ENCODE measurements around the gene NHSL1.

The NHSL1 gene

DNA sequence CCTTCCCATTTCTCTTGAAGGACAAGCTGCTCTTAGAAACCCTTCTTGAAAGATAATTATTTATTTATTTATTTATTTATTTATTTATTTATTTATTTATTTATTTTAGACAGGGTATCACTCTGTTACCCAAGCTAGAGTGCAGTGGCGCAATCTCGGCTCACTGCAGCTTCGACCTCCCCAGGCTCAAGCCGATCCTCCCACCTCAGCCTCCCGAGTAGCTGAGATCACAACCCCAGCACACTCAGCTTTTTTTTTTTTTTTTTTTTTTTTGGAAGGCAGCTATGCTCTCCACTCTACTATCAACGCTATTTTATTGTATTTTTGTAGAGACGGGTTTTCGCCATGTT, 96.5 kb downstream of the NHSL1 start (continued):
- TF ChIP-seq ZNF354C (tag by site-specific recombination; IDR thresholded peaks at IDR 0.05; ENCODE audit: borderline replicate concordance, low read depth) (peak; percentile 88; the same call in 1 of the 2 replicates), PRDM1 (tag by site-specific recombination; IDR thresholded peaks at IDR 0.05) (no peak), ZNF664 (tag by site-specific recombination; IDR thresholded peaks at IDR 0.05) (peak; percentile 59), ZBTB1 (tag by site-specific recombination; IDR thresholded peaks at IDR 0.05) (0 out of 2 replicates have a peak, but pooled peaks have one; percentile 56), MYNN (tag by site-specific recombination; IDR thresholded peaks at IDR 0.05; ENCODE audit: borderline replicate concordance) (no peak), ZNF19 (tag by site-specific recombination; IDR thresholded peaks at IDR 0.05; ENCODE audit: low read depth) (peak; percentile 86; the same call in 1 of the 2 replicates), ZNF366 (tag by site-specific recombination; conservative IDR thresholded peaks at IDR 0.05) (peak; percentile 33; the same call in 1 of the 2 replicates), ZNF623 (tag by site-specific recombination; IDR thresholded peaks at IDR 0.05) (peak; percentile 85), ZBTB21 (tag by site-specific recombination; IDR thresholded peaks at IDR 0.05) (peak; percentile 63; the same call in 1 of the 2 replicates), ZNF292 (tag by site-specific recombination; IDR thresholded peaks at IDR 0.05; ENCODE audit: borderline replicate concordance, low read depth) (0 out of 2 replicates have a peak, but pooled peaks have one; percentile 33), ZNF132 (tag by site-specific recombination; IDR thresholded peaks at IDR 0.05; ENCODE audit: borderline replicate concordance) (no peak), ZNF223 (tag by site-specific recombination; IDR thresholded peaks at IDR 0.05) (peak; percentile 58; the same call in 1 of the 2 replicates), ZNF654 (tag by site-specific recombination; IDR thresholded peaks at IDR 0.05; ENCODE audit: low read depth) (peak; percentile 53), ZSCAN23 (tag by site-specific recombination; IDR thresholded peaks at IDR 0.05) (no peak), ZNF660 (tag by site-specific recombination; IDR thresholded peaks at IDR 0.05) (no peak), ZNF514 (tag by site-specific recombination; IDR thresholded peaks at IDR 0.05) (0 out of 2 replicates have a peak, but pooled peaks have one; percentile 30), ZNF501 (tag by site-specific recombination; IDR thresholded peaks at IDR 0.05) (peak; percentile 62; the same call in 1 of the 2 replicates), ZNF555 (tag by site-specific recombination; conservative IDR thresholded peaks at IDR 0.05) (peak; percentile 95), ZNF629 (tag by site-specific recombination; IDR thresholded peaks at IDR 0.05) (peak; percentile 61), ZNF530 (tag by site-specific recombination; IDR thresholded peaks at IDR 0.05; ENCODE audit: low read depth) (0 out of 2 replicates have a peak, but pooled peaks have one; percentile 44), ZNF2 (tag by site-specific recombination; IDR thresholded peaks at IDR 0.05) (no peak), BCL11B (tag by site-specific recombination; IDR thresholded peaks at IDR 0.05; ENCODE audit: low read depth) (no peak), ZNF560 (tag by site-specific recombination; IDR thresholded peaks at IDR 0.05; ENCODE audit: borderline replicate concordance) (peak; percentile 94), ZNF777 (tag by site-specific recombination; IDR thresholded peaks at IDR 0.05; ENCODE audit: borderline replicate concordance) (no peak)
- TF ChIP-seq, protein P1, sequence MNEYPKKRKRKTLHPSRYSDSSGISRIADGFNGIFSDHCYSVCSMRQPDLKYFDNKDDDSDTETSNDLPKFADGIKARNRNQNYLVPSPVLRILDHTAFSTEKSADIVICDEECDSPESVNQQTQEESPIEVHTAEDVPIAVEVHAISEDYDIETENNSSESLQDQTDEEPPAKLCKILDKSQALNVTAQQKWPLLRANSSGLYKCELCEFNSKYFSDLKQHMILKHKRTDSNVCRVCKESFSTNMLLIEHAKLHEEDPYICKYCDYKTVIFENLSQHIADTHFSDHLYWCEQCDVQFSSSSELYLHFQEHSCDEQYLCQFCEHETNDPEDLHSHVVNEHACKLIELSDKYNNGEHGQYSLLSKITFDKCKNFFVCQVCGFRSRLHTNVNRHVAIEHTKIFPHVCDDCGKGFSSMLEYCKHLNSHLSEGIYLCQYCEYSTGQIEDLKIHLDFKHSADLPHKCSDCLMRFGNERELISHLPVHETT (tag by site-specific recombination; IDR thresholded peaks at IDR 0.05) = peak; percentile 57; the same call in 1 of the 2 replicates
- TF ChIP-seq, protein P2, sequence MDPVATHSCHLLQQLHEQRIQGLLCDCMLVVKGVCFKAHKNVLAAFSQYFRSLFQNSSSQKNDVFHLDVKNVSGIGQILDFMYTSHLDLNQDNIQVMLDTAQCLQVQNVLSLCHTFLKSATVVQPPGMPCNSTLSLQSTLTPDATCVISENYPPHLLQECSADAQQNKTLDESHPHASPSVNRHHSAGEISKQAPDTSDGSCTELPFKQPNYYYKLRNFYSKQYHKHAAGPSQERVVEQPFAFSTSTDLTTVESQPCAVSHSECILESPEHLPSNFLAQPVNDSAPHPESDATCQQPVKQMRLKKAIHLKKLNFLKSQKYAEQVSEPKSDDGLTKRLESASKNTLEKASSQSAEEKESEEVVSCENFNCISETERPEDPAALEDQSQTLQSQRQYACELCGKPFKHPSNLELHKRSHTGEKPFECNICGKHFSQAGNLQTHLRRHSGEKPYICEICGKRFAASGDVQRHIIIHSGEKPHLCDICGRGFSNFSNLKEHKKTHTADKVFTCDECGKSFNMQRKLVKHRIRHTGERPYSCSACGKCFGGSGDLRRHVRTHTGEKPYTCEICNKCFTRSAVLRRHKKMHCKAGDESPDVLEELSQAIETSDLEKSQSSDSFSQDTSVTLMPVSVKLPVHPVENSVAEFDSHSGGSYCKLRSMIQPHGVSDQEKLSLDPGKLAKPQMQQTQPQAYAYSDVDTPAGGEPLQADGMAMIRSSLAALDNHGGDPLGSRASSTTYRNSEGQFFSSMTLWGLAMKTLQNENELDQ (tag by site-specific recombination; IDR thresholded peaks at IDR 0.05; ENCODE audit: low read depth) = no peak
- TF ChIP-seq, protein P3, sequence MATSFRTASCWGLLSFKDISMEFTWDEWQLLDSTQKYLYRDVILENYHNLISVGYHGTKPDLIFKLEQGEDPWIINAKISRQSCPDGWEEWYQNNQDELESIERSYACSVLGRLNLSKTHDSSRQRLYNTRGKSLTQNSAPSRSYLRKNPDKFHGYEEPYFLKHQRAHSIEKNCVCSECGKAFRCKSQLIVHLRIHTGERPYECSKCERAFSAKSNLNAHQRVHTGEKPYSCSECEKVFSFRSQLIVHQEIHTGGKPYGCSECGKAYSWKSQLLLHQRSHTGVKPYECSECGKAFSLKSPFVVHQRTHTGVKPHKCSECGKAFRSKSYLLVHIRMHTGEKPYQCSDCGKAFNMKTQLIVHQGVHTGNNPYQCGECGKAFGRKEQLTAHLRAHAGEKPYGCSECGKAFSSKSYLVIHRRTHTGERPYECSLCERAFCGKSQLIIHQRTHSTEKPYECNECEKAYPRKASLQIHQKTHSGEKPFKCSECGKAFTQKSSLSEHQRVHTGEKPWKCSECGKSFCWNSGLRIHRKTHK (tag by site-specific recombination; IDR thresholded peaks at IDR 0.05) = no peak; the same call in 1 of the 2 replicates
- TF ChIP-seq, protein P4, sequence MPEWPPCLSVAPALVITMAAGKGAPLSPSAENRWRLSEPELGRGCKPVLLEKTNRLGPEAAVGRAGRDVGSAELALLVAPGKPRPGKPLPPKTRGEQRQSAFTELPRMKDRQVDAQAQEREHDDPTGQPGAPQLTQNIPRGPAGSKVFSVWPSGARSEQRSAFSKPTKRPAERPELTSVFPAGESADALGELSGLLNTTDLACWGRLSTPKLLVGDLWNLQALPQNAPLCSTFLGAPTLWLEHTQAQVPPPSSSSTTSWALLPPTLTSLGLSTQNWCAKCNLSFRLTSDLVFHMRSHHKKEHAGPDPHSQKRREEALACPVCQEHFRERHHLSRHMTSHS (tag by site-specific recombination; IDR thresholded peaks at IDR 0.05) = no peak
- TF ChIP-seq, protein P5, sequence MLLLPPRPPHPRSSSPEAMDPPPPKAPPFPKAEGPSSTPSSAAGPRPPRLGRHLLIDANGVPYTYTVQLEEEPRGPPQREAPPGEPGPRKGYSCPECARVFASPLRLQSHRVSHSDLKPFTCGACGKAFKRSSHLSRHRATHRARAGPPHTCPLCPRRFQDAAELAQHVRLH (tag by site-specific recombination; IDR thresholded peaks at IDR 0.05) = peak; percentile 52; the same call in 1 of the 2 replicates
- TF ChIP-seq, protein P6, sequence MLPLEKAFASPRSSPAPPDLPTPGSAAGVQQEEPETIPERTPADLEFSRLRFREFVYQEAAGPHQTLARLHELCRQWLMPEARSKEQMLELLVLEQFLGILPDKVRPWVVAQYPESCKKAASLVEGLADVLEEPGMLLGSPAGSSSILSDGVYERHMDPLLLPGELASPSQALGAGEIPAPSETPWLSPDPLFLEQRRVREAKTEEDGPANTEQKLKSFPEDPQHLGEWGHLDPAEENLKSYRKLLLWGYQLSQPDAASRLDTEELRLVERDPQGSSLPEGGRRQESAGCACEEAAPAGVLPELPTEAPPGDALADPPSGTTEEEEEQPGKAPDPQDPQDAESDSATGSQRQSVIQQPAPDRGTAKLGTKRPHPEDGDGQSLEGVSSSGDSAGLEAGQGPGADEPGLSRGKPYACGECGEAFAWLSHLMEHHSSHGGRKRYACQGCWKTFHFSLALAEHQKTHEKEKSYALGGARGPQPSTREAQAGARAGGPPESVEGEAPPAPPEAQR (tag by site-specific recombination; IDR thresholded peaks at IDR 0.05) = no peak
